GM12872 (cell line): ENCODE data around the gene RAD21L1.

ENCODE experiments used
- CTCF ChIP-seq: IDR thresholded peaks from 3 replicates; pipeline ENCODE4 v1.5.1; 2011; ENCODE audit warnings: low read depth, mild to moderate bottlenecking, low read length, moderate library complexity; ENCODE audit not compliant: insufficient read depth

RAD21L1 gene

GRCh38 chr20:1214838-1215261 is 11.0 kb upstream of the RAD21L1 start:
- TF ChIP-seq CTCF, result no peak

GRCh38 chr20:1215386-1216170 is 10.3 kb upstream of the RAD21L1 start:
- no peak for TF ChIP-seq CTCF

- TF ChIP-seq CTCF, result no peak
Measured at GRCh38 chr20:1224205-1224890, 1.5 kb upstream of the RAD21L1 start.

GRCh38 chr20:1225263-1225782 is 521 bp upstream of the RAD21L1 start:
- no peak for TF ChIP-seq CTCF

GRCh38 chr20:1229541-1229940 is 3.7 kb downstream of the RAD21L1 start:
- no peak for TF ChIP-seq CTCF

GRCh38 chr20:1232286-1233111 is 6.7 kb downstream of the RAD21L1 start:
- no peak for TF ChIP-seq CTCF

GRCh38 chr20:1240549-1240948 is 14.7 kb downstream of the RAD21L1 start:
- no peak for TF ChIP-seq CTCF
